Activated effector memory CD4-positive, alpha-beta T cell treated with anti-CD3 and anti-CD28 coated beads, Interleukin-2, amount 50 U/mL, for 16 hours (primary cell): ENCODE measurements around the gene NAA10.

Experiments
- DNase-seq: peaks from one replicate; pipeline ENCODE4 v3.0.0-alpha.2; 2020

Gene NAA10

DNA sequence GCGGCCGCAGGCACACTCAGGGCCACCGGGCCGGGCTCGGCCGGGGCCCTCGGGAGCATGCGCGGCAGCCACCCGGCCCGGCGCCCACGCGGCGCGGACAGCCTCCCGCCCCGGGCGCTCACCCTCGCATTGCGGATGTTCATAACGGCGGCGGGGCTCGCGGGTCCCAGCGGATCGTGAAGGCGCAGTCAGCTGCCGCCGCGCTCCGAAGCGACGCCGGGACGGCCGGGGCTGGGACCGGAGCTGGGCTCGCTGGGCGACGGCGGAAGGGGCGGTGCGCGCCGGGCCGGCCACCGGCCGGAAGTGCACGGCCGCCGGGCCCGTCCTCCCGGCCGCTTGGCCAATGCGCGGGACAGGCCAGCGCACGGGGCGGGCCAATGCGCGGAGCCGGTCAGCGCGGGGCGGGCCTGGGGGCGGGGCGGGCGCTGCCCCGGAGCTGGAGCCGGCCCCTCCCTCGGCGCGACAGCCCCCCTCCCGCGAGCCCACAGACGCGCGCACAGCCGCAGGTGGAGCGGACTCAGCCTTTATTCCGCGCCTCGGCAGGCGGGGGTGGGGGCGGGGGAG lies at the start of gene NAA10:
NAA10 (minus strand) TSS at position 276 of the 564 bp plus-strand sequence; CDS start at position 143, 133 bp downstream.
- DNase-seq, result peak; percentile 86

DNA sequence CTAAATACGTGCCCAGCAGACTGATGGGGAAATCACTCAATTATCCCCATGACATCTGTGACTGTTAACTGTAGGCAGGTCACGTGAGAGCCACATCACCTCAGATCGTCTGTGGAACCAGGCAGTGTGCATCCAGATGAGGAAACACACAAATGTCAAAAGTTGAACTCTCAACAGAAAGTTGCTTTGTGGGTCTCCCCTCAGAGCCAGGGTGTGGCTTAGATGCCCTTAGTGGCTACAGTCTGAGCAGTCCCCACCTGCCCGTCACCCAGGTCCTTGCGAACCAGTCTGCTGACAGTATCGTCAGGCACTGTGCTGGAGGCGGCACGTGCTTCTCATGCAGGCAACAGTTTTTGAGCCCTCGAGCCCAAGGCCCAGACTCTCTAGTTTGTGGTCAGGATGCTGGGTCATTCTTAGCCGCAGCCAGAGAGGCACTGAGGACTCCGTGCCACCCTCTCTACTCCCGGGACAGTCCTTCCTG lies 48.5 kb upstream of the NAA10 start:
- peak; percentile 63 for DNase-seq

DNA sequence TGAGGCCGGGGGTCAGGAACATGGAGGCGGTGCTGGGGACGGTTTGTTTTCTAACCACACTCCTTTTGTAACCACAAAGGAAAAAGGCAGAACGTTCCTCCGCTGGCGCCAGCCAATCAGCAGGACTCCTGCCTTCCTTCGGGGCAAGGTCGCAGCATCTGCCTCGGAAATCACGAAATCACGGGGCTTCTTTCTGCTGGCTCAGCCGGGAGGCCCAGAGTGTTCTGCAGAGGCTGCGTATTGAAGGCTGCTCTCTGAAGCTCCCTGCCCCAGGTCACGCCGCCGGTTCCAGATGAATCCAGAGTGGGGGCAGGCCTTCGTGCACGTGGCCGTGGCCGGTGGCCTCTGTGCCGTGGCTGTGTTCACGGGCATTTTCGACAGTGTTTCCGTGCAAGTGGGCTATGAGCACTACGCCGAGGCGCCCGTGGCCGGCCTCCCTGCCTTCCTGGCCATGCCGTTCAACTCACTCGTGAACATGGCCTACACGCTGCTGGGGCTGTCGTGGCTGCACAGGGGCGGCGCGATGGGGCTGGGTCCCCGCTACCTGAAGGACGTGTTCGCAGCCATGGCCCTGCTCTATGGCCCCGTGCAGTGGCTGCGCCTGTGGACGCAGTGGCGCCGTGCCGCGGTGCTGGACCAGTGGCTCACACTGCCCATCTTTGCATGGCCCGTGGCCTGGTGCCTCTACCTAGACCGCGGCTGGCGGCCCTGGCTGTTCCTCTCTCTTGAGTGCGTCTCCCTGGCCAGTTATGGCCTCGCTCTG lies 47.1 kb upstream of the NAA10 start:
- DNase-seq, result peak; percentile 85

GRCh38 chrX:153981231-153981630 lies 46.4 kb upstream of the NAA10 start:
- peak; percentile 58 for DNase-seq

DNA sequence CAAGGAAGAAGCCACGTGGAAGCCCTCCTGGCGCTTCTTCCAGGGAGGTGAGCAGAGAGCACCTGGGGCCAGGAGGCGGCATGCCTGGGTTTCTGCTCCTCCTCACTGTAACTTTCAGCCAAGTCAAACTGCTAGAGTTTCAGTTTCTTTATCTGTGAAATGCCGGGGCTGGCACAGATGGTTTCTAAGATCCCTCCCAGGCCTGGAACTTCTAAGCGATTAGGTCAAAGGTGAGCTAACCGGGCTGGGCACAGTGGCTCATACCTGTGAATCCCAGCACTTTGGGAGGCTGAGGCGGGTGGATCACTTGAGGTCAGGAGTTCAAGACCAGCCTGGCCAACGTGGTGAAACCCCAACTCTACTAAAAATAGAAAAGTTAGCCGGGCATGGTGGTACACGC lies 45.6 kb upstream of the NAA10 start:
- peak; percentile 67 for DNase-seq

DNA sequence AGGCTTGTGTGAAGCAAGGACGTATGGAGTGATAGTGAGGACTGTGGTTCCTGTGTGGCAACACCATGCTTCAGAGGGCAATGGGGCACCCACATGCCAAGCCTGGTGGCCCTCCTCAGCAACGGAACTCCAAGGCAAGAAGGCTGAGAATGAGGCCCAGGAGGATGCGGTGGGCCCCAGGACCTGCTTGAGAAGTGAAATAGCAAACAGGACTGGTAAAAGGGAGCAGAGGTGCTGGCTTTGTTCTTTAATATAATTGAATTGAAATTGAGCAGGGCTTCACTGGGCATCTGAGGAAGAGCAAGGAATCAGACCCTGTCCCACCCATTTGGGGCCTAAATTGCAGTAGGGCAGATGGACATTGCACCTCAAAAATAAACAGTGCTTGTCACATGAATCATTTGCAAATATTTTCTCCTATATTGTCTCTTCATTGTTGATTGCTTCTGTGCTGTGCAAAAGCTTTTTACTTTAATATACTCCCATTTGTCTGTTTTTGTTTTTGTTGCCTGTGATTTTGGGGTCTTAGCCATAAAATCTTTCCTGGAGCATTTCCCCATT lies 40.0 kb upstream of the NAA10 start:
- DNase-seq, result no peak

- no peak for DNase-seq
Measured at GRCh38 chrX:153974003-153974725, 39.3 kb upstream of the NAA10 start.

GRCh38 chrX:153973127-153974002 lies 38.5 kb upstream of the NAA10 start:
- DNase-seq, result no peak

GRCh38 chrX:153972368-153973126 lies 37.7 kb upstream of the NAA10 start, which contains the start of gene TMEM187:
Gene TMEM187 (plus strand): TSS chrX:153972754. CDS start chrX:153982063, 9,309 bp downstream.
- DNase-seq, result peak; percentile 94

DNA sequence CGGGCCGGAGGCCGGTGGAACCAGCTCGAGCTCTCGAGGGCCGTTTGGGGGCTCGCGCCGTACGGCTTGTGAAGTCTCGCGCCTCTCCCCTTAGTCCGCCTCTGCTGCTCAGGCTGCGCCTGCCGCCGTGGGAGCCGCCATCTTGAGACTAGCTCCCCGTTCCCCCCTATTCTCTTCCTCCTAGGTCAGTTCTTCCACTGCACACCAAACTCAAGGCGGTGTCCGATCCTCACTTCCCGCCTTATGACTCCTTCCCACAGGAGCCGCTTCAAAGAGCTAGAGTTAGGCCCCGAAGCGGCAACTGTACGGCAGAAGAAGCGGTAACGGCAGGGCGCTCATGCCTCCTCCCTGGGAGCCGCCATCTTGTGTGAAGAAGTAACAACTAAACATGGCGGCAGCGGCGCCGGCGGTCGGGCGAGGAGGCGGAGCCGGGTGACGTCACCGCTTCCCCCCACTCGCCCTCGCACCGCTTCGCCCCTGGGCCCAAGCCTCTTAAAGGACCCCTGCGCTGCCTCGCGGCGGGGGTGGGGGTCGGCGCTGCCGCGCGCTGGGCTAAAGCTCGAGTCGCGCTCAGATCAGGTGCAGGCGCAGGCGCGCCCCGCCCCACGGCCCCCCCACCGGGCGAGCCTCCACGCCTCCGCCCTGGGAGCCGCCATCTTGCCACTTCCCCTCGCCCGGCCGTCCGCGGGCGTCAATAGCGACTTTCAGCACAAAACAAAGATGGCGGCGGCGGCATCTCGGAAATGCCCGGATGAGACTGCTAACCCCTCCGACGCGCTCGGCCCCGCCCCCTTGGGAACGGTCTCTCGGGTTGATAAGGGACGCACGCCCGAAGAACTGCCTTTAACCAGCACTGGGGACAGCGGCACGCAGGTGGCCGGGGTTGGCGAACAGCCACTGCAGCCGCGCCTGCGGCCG lies 36.9 kb upstream of the NAA10 start, which contains the start of gene HCFC1:
HCFC1 (minus strand) TSS at position 369 of the 918 bp plus-strand sequence. CDS start 978 bp downstream, outside the sequence.
- peak; percentile 96 for DNase-seq

DNA sequence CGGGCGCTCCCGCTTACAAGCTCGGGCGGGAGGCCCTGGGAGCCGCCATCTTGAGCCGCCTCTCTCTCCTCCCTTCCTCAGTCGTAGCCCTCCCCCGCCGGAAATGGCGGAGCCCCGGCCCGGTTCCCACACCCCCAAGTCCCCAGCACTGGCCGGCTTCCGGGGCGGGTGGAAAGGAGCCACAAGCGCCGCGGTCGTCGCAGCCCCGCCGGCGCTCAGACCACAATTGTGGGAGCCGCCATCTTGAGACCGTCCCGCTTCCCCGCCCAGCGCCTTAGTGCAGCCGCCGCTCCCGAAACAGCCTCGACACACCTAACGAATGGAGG lies 36.2 kb upstream of the NAA10 start:
- DNase-seq, result peak; percentile 95

DNA sequence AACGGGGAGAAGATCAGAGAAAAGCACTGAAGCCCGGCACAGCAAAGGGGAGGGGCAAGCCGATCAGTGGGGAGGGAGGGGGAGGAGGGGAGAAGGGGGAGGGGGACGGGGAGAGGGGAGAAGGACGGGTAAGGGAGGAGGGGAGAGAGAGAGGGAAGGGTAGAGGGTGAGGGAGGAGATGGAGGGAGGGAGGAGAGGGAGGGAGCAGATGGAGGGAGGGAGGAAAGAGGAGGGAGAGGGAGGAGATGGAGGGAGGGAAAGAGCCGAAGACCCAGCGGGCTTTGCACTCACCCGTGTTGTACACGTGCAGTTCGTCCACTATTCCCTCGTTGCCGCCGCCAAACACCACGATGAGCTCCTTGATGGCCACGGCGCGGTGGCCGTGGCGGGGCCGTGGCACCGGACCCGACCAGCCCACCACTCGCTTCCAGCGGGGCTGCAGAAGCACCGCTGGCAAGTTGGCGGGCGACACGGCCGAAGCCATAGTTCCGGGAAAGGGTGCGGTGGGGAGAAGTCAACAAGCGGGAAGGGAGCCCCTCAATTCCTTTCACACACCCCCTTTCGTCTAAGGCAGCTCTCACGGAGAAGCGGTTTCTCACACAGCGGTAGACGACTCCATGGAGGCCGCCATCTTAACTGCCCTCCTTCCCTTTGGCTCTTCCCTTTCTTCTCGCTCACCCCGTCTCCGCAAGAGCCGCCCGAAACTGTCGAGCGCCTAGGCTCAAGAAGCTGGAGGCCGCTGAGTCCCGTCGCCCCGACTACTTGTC lies 35.7 kb upstream of the NAA10 start:
- DNase-seq, result no peak

DNA sequence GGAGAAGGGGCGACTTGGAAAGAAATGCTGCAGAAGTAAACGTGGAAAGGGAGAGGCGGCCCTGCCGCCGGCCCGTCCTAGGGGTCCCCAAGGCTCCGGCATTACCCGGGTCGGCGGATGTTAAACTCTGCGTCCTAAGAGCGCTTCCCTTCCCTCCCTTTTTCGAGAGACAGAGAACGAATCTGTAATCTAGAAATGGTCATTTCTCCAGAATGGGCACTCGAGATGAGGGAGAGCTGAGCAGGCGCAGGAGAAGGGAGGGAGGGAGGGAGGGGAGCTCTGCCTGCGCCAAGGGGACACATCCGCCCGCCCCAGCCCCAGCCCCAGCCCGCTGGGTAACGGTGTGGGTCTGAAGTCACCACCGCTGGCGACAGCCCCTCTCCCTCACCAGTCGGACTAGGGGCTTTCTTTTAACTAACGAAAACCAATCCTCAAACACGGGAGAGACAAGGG lies 35.1 kb upstream of the NAA10 start:
- peak; percentile 71 for DNase-seq

- DNase-seq, result no peak
Measured at GRCh38 chrX:153969125-153969903, 34.5 kb upstream of the NAA10 start.

DNA sequence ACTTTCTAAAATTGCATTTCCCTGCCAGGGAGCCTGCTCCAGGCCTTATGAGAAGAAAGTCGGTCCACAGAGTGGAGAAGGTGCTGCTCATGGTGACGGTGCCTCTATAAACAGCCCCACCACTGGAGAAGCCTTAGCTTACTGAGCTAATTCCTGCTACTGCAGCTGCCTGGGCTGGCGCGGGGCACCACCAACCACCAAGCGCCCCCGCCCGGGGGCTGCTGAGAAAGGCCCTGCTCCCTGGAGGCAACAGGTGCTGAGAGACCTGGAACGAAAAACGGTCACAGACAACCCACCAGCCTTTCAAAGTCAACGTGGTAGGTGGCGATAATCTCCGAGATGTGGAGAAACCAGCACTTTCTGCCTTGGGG lies 33.9 kb upstream of the NAA10 start:
- DNase-seq, result peak; percentile 80

DNA sequence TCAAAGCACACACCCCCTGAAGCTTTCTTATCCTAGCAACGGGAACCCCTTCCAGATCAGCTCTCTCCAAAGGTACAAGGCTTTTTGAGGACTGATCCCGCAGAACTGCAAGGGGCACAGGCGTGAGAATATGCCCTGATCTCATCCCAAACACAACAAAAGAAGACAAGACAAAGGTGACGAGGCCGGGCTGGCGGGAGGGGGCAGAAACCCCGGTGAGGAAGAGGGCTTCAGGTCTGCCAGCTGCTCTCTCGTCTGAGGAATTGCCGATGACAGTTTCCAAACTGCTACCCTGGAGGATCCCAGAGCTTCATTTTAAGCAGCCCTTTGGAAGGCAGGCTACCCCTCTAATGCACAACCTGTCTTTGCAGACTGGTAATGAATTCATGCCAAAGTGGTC lies 33.4 kb upstream of the NAA10 start:
- no peak for DNase-seq

GRCh38 chrX:153967536-153968224 lies 32.8 kb upstream of the NAA10 start:
- peak; percentile 71 for DNase-seq
